ENCODE data around the gene SPAG16. TPM values are rescaled to one million over a fixed set of nuclear protein-coding genes. Genes with fewer than 3 reads are reported as not detected.
A peak's percentile ranks its signal among the peaks of the same experiment; 100 is the strongest.

The SPAG16 gene
- total and polyA plus RNA-seq, 2 of the 13 experiments (the other 11 are each of a cell fraction or from before 2014, with no cell fraction given) = 9.6 to 26.5 TPM

DNA sequence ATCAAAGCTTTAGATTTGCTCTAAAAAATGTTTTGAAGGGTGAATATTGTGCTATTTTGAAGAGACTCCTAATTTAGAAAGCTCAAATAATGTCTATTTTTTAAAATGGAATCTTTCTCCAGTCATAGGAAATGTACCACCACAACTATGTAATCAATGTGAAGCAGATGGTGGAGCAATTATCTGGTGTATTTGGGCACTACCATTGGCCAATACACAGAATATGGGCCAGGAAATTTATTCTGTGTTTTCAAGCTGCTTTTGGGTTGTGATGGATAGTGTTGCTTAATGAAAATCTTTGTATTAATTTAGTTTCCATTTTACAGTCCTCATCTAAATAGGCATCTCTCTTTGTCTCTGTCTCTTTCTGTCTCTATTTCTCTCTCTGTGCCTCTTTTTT, 1109.5 kb downstream of the SPAG16 start (continued):
- TF ChIP-seq ZNF512 (CRISPR knock-in tag; IDR thresholded peaks at IDR 0.05) = no peak
- TF ChIP-seq RARG (CRISPR knock-in tag; IDR thresholded peaks at IDR 0.05; ENCODE audit: low read depth) = no peak
- no peak for TF ChIP-seq ZNF275 (CRISPR knock-in tag; IDR thresholded peaks at IDR 0.05; ENCODE audit: borderline replicate concordance)
- TF ChIP-seq ZNF678 (CRISPR knock-in tag; IDR thresholded peaks at IDR 0.05) = no peak
- TF ChIP-seq TSC22D2 (CRISPR knock-in tag; IDR thresholded peaks at IDR 0.05; ENCODE audit: borderline replicate concordance) = no peak

GRCh38 chr2:214395040-214395439, 1110.8 kb downstream of the SPAG16 start:
- Histone ChIP-seq H3K4me2 (ENCODE audit: low read depth, low read length) (no peak overlapping the region), H3K27me3 (ENCODE audit: control insufficient read depth in 1 of 2, insufficient read depth in 2 of 2, low read length in 2 of 2) (no peaks in the 10 kb centered on the region), H3K79me2 (ENCODE audit: insufficient read depth, low read length) (no peaks in the 10 kb centered on the region), H3K36me3 (replicated peaks in 1 of 2; ENCODE audit: control insufficient read depth in 1 of 2, insufficient read depth in 2 of 2, low read length in 2 of 2) (no peaks in the 10 kb centered on the region), H3K27ac (ENCODE audit: extremely low read length, insufficient read depth, low read length) (no peak overlapping the region), H2AFZ (ENCODE audit: low read length) (no peak overlapping the region), H3K9me3 (ENCODE audit: low read length) (no peaks in the 10 kb centered on the region), H3K9ac (ENCODE audit: insufficient read depth, low read depth, low read length) (no peak overlapping the region), H3K4me1 (ENCODE audit: insufficient read depth, low read length) (no peaks in the 10 kb centered on the region), H3K4me3 (replicated peaks in 1 of 3; ENCODE audit: insufficient read depth in 1 of 3, low read depth in 2 of 3, low read length in 3 of 3) (no peak overlapping the region), H4K20me1 (ENCODE audit: insufficient read depth, low read length) (no peaks in the 10 kb centered on the region)
- ATAC-seq = no peak
- intact Hi-C loops (cut with micrococcal nuclease; ENCODE audit: unreplicated experiment) = no loop called here
- no peak for FAIRE-seq
- 15% methylated on average over 1 of the region's 1 CpG for WGBS (ENCODE audit: low lambda C conversion rate)
- TF ChIP-seq ISL2 (CRISPR knock-in tag; IDR thresholded peaks at IDR 0.05) (no peak), ZNF619 (CRISPR knock-in tag; IDR thresholded peaks at IDR 0.05) (no peak), CEBPB (IDR thresholded peaks at IDR 0.05; ENCODE audit: borderline replicate concordance, low read depth, low read length) (peak; percentile 73; the same call in 1 of the 2 replicates)
- ChIA-PET POLR2A (no interaction called here), CTCF (ENCODE audit: low intra/inter-chr PET ratio, low total read pairs) (no interaction called here)
- in situ Hi-C loops (cut with HindIII; ENCODE audit: extremely low pct_ligation_motif_present, low pct_unique_long_range_greater_than_20kb) = no loop called here
- no TSS peak for BruUV-seq (replicated peaks)
- no peak for DNase-seq (ENCODE audit: low spot score)
